NCI-H510A treated with DMSO at 0.1 percent for 48 hours (cell line): ENCODE results near the gene IFT20.
A peak's percentile ranks its signal among the peaks of the same experiment; 100 is the strongest.

Source experiments
- DNase-seq: peaks from one replicate; lab custom pipeline; 2025; lab: John Stamatoyannopoulos, UW

Gene IFT20, protein sequence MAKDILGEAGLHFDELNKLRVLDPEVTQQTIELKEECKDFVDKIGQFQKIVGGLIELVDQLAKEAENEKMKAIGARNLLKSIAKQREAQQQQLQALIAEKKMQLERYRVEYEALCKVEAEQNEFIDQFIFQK

DNA sequence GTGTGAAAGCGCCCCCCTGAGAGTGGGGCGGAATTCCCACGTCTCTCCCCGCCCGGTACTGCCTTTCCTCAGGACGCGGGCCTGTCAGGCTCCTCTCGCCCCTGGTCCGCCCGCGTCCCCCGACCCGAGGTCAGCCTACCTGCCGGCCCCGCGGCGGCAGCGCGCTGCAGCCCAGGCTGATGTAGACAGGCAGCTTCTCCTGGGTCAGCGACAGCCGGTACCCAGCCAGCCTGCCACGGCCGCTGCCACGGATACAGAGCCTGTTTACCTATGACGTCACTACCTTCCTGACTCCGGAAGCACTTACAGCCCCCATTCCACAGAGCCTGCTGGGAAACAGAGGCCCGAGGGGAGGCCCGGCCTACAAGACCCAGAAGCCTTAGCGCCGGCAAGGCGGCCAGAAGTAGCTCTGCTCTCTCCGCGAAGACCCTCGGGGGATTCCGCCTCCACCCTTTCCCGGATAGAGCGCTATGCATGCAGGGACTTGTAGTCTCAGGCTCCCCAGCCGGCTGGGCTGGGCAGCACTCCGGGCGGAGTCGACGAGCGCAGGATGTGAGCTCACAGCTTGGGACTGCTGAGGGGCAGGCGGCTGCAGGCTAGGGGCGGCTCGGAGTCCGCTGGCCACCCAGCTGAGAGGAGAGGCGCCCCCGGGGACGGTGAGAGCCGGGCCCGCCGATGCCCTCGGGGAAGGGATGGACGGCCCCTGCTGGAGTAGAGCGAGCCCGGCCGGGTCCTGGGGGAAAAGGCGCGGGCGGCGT, at the start of gene IFT20, which contains the start of gene TNFAIP1:
TSS of gene IFT20 (minus strand) at position 272 of the 758 bp plus-strand sequence. CDS start 3,487 bp downstream, outside the sequence.
TSS of gene TNFAIP1 (plus strand) at position 561 of the 758 bp plus-strand sequence. CDS start 3,761 bp downstream, outside the sequence.
- DNase-seq = peak; percentile 98

DNA sequence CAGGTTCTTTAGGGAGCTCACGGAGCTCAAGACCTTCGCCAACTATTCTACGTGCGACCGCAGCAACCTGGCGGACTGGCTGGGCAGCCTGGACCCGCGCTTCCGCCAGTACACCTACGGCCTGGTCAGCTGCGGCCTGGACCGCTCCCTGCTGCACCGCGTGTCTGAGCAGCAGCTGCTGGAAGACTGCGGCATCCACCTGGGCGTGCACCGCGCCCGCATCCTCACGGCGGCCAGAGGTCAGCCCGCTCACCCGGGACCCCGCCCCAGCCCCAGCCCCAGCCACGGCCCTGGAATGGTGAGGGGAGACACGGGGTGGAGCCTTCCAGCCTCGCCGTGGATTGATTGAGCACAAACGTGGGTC, 49.7 kb upstream of the IFT20 start:
- no peak for DNase-seq

DNA sequence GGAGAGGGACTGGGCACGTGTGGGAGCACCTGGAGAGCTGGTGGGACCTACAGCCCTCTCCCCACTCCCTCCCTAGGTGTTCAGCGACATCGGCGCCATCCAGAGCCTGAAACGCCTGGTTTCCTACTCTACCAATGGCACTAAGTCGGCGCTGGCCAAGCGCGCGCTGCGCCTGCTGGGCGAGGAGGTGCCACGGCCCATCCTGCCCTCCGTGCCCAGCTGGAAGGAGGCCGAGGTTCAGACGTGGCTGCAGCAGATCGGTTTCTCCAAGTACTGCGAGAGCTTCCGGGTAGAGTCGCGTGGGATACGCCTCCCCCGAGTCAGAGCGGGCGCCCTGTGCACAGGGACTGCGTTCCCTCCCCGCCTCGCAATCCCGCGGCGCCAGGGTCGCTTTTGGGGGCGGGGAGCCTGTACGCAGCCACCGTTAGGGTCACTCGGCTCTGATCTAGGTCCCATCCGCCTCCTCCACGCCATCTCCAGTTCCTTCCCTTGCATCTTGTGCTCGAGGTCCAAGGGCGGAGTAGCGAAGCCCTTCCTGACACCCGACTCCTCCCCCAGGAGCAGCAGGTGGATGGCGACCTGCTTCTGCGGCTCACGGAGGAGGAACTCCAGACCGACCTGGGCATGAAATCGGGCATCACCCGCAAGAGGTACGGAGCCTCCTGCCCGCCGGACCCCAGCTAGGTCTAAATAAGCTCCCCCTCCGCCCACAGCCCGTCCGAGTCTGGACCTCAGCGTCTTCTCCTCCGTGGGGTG, 49.2 kb upstream of the IFT20 start:
- no peak for DNase-seq

DNA sequence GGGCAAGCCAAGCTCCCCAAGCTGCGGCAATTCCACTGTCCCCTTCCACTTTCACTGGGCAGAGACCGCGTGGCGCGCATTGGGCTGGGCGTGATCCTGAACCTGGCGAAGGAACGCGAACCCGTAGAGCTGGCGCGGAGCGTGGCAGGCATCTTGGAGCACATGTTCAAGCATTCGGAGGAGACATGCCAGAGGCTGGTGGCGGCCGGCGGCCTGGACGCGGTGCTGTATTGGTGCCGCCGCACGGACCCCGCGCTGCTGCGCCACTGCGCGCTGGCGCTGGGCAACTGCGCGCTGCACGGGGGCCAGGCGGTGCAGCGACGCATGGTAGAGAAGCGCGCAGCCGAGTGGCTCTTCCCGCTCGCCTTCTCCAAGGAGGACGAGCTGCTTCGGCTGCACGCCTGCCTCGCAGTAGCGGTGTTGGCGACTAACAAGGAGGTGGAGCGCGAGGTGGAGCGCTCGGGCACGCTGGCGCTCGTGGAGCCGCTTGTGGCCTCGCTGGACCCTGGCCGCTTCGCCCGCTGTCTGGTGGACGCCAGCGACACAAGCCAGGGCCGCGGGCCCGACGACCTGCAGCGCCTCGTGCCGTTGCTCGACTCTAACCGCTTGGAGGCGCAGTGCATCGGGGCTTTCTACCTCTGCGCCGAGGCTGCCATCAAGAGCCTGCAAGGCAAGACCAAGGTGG, 46.0 kb upstream of the IFT20 start:
- no peak for DNase-seq

DNA sequence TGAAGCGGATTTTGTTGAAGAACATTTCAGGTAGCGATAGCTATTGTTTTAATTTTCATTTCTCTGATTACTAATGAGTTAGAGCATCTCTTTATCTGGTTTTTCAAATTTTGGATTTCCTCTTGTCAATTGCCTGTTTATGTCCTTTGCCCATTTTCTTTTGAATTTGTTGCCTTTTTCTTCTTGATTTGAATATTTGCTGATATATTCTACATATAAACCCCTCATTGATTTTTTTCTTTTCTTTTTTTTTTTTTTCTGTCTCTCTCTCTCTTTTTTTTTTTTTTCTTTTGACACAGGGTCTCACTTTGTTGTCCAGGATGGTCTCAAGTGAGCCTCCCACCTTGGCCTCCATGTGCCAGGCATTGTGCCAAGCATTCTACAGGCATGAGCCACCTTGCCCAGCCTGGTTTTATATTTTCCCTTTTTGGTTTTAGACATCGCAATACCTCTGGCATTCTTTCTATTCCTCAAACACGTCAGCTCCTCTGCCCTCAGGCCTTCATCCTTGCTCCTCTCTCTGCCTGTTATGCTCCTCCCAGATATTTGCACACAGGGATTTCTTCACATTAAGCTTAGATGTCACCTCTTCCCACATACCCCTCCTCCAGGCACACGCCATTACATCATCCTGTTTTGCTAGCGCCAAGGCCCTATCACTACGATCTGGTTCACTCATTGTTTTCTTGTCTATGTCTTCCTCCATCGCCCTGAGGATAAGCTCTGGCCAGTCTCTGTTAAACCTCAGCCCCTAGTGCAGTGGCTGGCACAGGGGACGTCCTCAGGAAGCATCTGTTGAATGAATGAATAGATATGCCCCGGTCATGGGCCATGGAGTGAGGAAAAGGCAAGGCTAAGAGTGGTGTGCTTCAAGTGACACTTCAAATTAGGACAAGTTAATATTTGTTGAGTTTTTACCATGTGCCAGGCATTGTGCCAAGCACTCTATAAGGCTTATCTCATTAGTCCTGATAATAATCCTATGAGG, 44.8 kb upstream of the IFT20 start:
- no peak for DNase-seq

DNA sequence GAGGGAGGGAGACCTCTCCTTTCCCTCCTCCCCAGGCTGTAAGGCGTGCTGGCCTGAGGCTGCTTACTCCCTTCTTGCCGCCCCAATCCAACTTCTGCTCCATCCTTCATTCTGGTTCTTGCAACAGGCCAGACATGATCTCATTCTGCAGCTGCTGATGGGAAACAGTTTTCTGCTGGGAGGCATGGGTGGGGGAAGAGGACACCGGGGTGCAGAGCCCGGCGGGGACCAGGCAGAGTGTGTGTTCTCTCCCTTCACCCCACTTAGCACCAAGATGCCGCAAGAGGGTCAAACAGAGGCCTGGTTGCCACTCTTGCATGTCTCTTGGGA, 37.6 kb upstream of the IFT20 start:
- DNase-seq = no peak

DNA sequence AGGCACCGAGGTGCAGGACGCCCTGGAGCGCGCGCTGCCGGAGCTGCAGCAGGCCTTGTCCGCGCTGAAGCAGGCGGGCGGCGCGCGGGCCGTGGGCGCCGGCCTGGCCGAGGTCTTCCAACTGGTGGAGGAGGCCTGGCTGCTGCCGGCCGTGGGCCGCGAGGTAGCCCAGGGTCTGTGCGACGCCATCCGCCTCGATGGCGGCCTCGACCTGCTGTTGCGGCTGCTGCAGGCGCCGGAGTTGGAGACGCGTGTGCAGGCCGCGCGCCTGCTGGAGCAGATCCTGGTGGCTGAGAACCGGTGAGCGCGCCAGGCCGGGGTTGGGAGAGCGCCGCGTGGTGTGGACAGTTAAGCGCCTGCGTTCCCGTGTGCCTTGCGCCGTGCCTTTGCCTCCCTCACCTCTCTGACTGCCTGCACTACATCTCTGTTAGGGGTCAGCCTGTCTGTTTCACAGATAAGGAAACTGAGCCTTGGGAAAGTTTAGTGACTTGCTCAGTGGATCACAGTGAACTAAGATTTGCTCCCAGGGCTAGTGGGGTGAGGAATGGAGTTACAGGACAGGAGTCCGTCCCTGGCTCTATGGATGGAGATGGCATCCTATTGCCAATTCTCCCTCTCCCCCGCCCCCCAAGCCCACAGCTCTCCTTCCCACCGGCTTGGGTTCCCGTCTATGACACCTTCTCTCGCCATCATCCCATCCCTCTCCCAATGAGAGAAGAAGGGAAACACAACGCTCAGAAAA, 37.1 kb upstream of the IFT20 start:
- no peak for DNase-seq

DNA sequence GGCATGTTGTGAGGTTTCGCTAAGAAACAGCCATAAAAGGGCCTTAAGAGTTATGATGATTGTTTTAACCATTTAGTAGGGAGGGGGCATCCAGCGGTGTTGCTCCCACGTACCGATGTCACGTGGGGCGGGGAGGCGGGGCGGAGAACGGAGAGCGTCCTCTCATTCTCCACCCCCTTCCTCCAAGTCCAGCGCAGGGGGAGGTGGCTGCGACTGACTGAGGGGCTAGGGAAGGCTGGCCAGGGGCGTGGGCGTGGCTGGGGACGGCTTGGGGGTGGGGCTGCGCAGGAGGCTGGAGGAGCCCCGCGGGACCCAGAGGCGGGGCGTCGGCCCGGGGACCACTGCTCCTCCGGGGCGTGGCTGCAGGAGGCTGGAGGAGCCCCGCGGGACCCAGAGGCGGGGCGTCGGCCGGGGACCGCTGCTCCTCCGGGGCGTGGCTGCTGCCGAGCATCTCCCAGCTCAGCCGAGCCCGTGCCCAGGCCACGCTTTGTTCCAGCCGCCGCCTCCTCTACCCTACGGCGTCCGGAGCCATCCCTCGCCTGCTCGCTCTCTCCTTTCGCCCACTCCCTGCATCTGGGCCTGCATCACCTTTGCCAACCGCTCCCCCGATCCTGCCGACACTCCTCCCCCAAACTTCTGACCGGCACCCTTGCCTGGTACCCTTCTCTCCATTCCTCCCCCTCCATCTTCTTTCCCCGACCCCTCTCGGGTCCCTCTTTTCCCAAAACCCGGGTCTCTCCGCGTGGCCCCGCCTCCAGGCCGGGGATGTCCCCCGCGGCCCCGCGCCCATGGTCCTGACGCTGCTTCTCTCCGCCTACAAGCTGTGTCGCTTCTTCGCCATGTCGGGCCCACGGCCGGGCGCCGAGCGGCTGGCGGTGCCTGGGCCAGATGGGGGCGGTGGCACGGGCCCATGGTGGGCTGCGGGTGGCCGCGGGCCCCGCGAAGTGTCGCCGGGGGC, 36.3 kb upstream of the IFT20 start, which contains the start of gene SARM1:
TSS of gene SARM1 (plus strand) at position 450 of the 958 bp plus-strand sequence. CDS start at position 789, 339 bp downstream.
- peak; percentile 94 for DNase-seq

DNA sequence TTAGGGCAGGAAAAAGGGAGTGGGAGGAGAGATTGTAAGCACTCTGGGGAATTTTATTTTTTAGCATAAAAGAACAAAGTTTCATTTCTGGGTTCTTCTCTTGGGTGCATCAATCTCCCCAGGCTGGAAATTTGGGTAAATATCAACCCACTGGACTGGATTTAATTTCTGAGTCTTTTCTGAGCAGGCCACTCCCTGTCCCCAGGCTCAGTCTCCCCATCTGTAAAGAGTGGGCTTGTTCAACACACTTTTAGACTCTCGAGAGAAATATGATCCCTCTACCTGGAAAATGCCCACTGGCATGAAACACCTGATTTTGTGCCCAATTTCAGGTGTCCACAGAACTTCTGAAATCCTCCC, 35.5 kb upstream of the IFT20 start:
- no peak for DNase-seq

DNA sequence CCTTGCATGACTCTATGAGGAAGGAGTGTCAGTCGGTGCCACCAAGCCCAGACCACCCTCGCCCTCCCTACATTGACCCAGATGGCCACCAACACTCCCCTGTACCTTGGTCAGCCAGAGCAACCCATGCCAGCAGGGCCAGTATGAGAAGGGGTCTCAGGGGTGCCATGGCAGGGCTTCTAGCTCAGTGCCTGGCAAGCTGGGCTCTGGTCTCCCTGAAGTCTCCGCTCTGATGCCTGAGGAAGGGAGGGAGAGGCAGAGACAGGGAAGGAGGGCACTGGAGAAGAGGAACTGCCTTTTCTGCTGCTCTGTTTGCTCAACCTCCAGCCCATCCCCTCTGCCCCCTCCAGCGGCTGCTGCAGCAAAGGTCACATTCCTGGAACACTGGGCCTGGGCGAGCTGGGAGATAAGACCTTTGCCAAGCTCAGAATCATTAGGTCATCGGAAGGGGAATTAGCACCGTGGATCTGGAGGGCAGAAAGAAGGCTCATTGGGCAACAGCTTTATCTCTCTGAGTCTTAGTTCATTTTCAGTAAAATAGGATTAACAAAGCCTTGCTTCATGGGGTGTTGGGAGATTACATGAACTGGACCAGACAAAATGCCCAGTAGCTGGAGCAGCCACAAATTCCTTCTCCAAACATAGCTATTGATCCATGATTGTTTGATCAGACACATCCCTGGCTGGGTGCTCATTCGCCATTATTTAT, 34.9 kb upstream of the IFT20 start, which contains the start of gene VTN:
TSS of gene VTN (minus strand) at position 273 of the 709 bp plus-strand sequence. CDS start at position 169, 104 bp downstream.
- peak; percentile 26 for DNase-seq

DNA sequence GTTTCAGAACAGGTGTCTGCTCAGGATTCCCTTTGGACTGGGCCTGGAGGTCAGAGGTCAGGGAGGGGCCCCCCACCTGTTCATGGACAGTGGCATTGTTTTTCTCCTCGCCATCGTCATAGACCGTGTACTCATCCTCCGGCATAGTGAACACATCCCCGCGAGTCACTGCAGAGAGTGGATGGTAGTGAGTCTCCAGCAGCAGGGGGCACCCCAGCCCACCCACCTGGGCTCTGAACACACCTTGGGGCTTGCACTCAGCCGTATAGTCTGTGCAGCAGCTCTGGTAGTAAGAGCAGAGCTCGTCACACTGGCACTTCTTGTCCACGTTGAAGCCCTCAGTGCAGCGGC, 34.4 kb upstream of the IFT20 start:
- DNase-seq = no peak

DNA sequence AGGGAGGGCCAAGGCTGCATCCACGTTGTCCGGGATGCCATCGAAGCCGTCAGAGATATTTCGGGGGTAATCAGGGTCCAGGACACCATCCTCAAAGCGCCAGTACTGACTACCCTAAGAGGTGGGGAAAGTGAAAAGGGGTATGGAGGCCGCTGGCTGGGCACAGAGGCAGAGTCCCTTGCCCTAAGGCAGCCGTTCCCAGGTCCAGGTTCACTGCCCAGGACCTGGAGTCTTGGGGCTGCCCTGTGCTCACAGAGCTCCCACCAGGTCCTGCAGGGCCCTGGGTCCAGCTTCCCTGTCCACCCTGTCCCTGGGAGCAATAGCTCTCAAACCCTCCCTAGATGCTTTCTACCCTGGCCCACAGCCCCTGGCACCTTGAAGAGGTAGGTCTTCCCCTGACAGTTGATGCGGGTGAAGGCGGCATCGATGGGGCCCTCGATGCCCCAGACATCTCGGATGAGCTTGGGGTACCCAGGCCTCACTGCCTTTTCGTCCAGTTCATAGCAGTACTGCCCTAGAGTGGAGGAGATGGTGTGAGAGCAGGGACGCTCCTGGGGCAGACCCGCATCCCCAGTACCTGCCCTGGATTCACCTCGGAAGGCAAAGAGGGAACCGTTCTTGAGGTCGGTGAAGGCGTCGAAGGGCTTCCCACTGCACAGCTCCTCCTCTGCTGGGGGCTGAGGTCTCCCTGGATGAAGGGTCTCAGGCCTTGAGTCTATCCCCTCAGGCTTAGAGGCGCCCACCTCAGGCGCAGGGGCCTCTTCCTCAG, 33.8 kb upstream of the IFT20 start:
- DNase-seq = no peak

DNA sequence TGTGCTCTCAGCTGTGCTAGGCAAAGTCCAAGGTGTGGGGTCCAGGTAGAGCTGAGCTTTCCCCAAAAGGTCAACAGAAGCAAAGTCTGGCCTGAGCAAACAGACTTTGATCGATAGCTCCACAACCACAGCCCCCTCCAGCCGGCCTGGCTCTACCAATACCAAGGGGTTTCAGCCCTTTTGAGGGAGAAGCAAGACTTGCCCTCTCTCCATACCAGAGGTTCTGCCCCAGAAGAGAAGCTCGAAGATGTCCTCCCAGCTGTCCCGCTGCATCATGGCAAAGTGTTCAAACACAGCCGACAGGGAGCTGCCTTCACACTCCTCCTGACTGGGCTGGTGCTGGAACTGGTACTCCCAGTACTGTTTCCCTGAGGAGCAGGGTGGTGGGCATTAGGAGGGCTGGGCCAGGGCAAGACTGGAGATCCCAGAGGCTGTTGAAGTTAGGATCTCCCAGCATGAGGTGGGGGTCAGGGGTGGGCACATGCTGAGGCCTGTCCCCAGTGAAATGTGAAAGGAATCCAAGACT, 33.1 kb upstream of the IFT20 start:
- no peak for DNase-seq

DNA sequence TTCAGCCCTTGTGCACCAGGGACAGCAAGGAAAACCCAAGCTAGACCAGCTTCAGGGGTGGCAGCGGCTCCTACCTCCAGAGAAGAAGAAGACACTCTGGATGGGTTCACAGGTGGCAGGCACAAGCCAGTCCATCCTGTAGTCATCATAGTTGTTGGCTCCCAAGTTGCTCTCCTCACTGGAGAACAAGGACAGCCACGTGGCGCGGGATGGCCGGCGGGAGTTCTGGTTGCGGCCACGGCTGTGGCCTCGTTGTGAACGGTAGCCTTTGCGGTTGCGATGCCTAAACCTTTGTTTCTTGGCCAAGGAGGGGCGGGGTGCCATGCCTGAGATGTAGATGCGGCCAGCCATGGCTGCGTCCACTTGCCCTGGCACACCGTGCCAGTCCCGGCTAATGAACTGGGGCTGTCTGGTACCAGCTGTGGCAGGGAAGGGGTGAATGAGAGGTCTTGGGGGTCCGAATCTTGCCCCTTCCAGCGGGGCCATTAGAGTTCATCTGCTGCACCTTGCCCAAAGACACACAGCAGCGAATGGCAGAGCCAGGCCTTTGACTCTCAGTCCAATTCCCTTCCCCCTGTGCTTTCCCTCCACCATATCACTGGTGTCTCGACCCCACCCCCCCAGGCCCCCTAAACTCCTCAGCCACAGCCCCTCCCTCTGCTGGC, 32.5 kb upstream of the IFT20 start:
- DNase-seq = no peak

DNA sequence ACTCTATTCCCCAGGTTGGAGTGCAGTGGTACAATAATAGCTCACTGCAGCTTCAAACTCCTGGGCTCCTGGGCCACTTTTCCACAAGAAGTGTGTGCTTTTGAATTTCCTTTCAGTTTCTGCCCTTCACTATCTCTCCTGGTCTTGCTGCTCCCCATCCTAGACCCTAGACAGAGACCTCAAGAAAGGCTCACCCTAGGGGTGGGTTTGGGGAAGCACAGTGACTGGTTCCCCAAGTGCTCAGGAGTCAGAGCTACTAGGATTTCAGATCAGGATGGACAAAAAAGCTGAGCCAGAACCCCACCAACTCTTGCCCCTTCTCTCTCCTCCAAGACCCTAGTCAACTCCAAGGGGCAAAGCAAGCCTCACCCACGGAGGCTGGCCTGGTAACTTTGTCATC, 31.3 kb upstream of the IFT20 start:
- no peak for DNase-seq

DNA sequence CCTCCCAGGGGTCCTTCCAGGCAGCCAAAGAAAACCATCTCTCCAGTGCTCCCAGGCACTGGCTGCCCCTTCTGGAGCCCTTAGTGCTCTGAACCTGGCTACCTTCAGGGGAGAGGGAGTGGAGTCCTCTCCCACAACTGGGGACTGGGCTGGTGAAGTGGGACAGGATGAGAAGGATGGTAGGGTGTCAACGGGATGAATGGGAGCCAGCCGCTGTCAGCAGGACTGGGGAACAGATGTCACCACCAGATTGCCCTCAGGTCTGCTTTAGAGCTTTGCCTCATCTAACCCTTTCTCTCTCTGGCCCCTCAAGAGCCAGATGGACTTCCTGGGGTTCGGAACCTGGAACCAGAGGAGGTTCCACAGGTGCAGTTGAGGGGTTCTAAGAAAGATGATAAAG, 30.2 kb upstream of the IFT20 start:
- DNase-seq = no peak
